Breast epithelium (tissue), 3 donors: ENCODE measurements around the gene GULP1.

Experiments used
- POLR2A ChIP-seq: fragments of 450-650 bp; IDR thresholded peaks from one replicate; pipeline ENCODE4 v1.6.1; 2016; ENCODE audit warnings: antibody characterized with exemption, mild to moderate bottlenecking, moderate library complexity
- POLR2AphosphoS5 ChIP-seq, 3 donors: sonication (generic); formaldehyde crosslinking; IDR thresholded peaks; one replicate each; pipeline ENCODE4 v1.6.1; 2017; ENCODE audit warnings: antibody characterized with exemption in 3 of 3
- TF ChIP-seq, protein P1 (sequence below), 3 donors: fragments of 450-650 bp; IDR thresholded peaks; one replicate each; pipeline ENCODE4 v1.5.1; 2016 to 2017; ENCODE audit warnings: antibody characterized with exemption in 3 of 3, mild to moderate bottlenecking in 3 of 3, moderate library complexity in 3 of 3

DNA sequence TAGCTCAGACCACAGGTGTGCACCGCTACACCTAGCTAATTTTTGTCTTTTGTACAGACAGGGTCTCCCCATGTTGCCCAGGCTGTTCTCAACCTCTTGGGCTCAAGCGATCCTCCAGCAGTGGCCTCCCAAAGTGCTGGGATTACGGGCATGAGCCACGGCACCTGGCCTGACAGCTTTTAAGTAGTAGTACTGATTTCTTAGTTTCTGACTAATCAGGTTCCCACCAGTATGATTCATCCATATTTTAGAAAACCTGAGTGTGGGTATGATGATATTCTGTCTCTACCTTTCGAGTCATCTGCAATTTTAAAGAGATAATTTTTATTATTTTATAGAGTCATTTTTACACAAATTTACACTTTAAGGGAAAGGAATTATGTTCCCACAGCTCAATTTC lies 46.4 kb upstream of the GULP1 start:
- TF ChIP-seq, protein P1, sequence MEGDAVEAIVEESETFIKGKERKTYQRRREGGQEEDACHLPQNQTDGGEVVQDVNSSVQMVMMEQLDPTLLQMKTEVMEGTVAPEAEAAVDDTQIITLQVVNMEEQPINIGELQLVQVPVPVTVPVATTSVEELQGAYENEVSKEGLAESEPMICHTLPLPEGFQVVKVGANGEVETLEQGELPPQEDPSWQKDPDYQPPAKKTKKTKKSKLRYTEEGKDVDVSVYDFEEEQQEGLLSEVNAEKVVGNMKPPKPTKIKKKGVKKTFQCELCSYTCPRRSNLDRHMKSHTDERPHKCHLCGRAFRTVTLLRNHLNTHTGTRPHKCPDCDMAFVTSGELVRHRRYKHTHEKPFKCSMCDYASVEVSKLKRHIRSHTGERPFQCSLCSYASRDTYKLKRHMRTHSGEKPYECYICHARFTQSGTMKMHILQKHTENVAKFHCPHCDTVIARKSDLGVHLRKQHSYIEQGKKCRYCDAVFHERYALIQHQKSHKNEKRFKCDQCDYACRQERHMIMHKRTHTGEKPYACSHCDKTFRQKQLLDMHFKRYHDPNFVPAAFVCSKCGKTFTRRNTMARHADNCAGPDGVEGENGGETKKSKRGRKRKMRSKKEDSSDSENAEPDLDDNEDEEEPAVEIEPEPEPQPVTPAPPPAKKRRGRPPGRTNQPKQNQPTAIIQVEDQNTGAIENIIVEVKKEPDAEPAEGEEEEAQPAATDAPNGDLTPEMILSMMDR (IDR thresholded peaks at IDR 0.05), result no peak
- no peak for TF ChIP-seq POLR2AphosphoS5 (IDR thresholded peaks at IDR 0.05)
- TF ChIP-seq POLR2A, result no peak
